Omental fat pad (tissue), 4 donors: Measurements from ENCODE around the gene EPRS1. TPM values are rescaled to one million over a fixed set of nuclear protein-coding genes. Genes with fewer than 3 reads are reported as not detected.
"Not testable (repeated sequence)": the region's sequence is repeated elsewhere in the genome, so short reads cannot be mapped to it uniquely, and the experiment has no call there.

ENCODE experiments used
- ATAC-seq: fragments of 150-250 bp; one replicate; pipeline ENCODE4 v1.9.1; 2016; ENCODE audit warnings: mild to moderate bottlenecking, moderate library complexity; ENCODE audit not compliant: low FRiP score
- DNase-seq: peaks from one replicate; pipeline ENCODE4 v3.0.0-alpha.2; 2019; ENCODE audit warnings: low spot score
- total RNA-seq, 4 donors: library from RNA; depleted of rRNA; stranded (reverse); fragments of >200 nt; gene quantifications; one replicate each; pipeline ENCODE4 v1.1.0, GENCODE V29; 2016
- TF ChIP-seq, protein P1 (sequence below), 3 donors: fragments of 450-650 bp; IDR thresholded peaks; one replicate each; pipeline ENCODE4 v1.5.1; 2016 to 2017; ENCODE audit warnings: antibody characterized with exemption in 3 of 3, mild to moderate bottlenecking in 3 of 3, moderate library complexity in 2 of 3

Gene EPRS1
- total RNA-seq, 4 donors from 2014 or later = 32.8 to 72.8 (median 50.0) TPM

DNA sequence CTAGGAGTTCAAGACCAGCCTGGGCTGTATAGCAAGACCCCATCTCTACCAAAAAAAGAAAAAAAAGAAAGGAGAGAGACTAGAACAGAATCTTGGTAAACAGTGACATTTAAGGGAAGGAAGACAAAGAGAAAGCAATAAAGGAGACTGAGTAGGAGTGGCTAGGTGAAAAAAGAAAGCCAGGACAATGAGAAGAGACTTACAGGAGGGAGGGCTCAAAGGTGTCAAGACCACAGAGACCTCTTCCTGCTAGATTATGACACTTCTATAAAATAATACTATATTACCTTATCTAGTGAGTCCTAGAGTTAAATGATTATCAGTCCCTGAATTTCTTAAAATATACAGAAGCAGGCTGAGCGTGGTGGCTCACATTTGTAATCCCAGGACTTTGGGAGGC, 10.1 kb upstream of the EPRS1 start:
- ATAC-seq = no peak
- no peak for DNase-seq
- TF ChIP-seq, protein P1, sequence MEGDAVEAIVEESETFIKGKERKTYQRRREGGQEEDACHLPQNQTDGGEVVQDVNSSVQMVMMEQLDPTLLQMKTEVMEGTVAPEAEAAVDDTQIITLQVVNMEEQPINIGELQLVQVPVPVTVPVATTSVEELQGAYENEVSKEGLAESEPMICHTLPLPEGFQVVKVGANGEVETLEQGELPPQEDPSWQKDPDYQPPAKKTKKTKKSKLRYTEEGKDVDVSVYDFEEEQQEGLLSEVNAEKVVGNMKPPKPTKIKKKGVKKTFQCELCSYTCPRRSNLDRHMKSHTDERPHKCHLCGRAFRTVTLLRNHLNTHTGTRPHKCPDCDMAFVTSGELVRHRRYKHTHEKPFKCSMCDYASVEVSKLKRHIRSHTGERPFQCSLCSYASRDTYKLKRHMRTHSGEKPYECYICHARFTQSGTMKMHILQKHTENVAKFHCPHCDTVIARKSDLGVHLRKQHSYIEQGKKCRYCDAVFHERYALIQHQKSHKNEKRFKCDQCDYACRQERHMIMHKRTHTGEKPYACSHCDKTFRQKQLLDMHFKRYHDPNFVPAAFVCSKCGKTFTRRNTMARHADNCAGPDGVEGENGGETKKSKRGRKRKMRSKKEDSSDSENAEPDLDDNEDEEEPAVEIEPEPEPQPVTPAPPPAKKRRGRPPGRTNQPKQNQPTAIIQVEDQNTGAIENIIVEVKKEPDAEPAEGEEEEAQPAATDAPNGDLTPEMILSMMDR (IDR thresholded peaks at IDR 0.05) = no peak

DNA sequence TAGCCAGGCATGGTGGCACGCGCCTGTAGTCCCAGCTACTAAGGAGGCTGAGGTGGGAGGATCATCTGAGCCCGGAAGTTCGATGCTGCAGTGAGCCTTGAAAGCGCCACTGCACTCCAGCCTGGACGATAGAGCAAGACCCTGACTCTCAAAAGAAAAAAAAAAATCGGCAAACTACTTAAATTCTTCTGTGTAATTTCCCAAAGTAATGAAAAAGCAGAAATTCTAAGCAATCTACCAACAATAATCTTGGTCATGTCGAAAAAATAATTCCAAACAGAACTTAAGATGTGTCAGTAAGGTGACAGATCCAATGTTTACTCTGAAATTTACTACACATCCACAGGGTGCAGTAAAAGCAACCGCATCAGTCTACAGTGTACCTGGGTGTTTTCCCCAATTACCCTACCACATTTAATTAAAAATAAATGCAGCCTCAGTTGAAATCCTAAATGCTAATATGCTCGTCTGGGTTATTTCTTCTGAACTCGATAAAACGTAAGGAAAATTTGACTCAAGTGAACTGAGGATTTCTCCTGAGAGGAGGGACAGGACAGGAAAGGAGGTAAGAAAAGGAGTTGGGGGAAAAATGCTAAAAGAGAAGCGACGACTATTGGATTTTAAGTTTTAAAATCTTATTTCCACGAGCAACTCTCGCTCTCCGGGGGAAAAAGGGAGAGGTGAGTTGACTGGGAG, 801 bp downstream of the EPRS1 start:
- no peak for ATAC-seq
- DNase-seq = no peak
- TF ChIP-seq, protein P1 (IDR thresholded peaks at IDR 0.05) = no peak

DNA sequence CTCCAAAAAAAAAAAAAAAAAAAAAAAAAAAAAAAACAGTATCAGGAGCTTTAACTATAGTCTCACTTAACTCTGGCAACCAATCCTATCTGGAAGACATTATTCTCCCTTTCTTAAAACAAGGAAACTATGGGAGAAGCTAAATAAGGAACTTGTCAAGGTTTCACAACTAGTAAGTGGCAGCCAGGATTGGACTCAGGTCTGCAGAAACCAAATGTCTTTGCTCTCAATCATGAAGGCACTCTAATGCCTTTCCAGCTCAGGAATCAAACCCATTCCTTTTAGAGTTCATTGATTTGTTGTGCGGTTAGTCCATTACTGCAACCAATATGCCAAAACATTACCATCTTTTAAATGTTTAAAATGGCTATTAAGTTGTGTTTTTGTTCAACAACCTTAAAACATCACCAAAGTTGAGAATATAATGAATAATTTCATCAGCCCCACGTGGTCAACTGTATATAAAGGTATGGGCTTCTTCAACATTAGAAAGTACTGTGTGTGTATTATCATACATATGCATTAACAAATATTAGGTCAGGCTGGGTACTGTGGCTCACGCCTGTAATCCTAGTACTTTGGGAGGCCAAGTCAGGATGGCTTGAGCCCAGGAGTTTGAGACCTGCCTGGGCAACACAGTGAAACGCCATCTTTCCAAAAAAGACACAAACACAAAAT, 1.5 kb downstream of the EPRS1 start:
- DNase-seq = no peak
- no peak for ATAC-seq

DNA sequence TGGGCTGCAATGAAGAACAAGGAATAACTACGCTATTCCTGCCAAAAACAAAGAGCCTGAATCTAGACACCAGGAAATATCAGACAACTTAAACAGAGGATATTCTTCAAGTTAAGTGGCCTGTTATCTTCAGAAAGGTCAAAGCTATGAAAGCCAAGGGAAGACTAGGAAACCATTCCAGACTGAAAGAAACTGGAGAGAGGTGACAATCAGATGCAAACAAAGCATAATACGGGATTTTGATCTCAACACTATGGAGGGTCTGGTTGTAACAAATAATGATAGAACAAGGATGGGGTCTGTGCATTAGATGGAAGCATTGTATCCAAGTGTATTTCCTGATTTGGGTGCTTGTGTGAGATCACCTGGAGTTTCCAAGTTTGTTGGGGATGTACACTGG, 2.7 kb downstream of the EPRS1 start:
- DNase-seq (no peak), ATAC-seq (no peak)

More for the DNA sequence above, 1.5 kb downstream of the EPRS1 start:
- TF ChIP-seq, protein P1 (IDR thresholded peaks at IDR 0.05) = no peak

DNA sequence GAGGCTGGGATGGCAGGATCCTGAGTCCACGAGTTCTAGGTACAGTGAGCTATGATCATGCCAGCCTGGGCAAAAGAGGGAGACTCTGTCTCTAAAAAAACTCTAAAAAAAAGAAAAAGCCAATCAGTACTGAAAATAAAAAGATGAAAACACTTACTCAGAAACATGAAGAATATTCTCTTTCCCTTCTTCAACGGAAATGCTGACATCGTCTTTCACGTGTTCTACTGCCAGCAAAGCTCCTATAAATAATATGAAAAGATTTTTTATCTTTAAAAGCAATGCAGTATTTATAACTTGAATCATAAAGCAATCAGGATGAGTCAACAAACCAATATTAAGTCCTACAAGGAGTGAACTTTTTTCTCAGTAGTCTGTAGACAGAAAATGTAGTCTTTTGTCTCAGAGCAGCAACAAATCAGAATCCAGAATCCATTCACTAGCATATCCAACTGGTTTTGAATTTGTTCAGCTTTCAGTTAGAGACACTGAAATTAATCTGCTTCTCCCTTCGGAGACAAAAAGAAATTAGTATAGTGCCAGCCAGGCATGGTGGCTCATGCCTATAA, 6.2 kb downstream of the EPRS1 start:
- ATAC-seq = no peak
- TF ChIP-seq, protein P1 (IDR thresholded peaks at IDR 0.05) = no peak
- DNase-seq = no peak

More for the DNA sequence above, 2.7 kb downstream of the EPRS1 start:
- TF ChIP-seq, protein P1 (IDR thresholded peaks at IDR 0.05) = no peak

DNA sequence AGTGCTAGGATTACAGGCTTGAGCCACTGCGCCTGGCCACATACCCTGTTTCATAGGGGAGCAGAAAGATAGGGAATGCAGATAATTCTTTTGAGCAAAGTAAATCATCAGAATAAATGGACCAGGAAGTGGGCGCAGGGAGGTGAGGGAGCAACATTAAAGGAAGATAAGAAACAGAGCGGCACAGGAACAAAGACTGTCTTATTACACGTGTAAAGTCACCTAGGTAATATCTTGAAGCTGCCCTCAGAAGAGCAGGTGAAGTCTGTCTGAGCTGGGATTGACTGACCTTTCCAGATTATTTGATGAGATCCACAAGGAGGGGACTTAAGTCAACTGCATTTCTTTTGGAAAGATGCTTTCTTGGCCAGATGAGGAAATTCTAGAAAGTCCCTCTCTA, 7.7 kb downstream of the EPRS1 start:
- TF ChIP-seq, protein P1 (IDR thresholded peaks at IDR 0.05) = no peak
- DNase-seq (no peak), ATAC-seq (no peak)

DNA sequence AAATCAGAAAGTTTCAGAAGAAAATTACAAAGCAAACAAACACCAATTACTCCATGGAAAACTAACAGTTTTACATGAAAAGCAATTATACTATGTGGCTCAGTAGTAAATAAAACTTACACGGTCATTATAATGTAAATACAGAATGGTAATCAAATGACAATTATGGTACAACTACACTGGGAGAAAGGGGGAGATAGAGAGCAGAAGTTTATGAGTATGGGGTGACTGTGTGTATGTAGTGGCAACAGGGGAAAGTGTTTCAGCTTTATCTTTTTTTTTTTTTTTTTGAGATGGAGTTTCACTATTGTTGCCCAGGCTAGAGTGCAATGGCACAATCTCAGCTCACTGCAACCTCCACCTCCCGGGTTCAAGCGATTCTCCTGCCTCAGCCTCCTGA, 8.5 kb downstream of the EPRS1 start:
- ATAC-seq, DNase-seq: not testable (repeated sequence)
